GM18505 (cell line): ENCODE measurements around the gene ARL6IP4.
"Not testable (repeated sequence)": the region's sequence is repeated elsewhere in the genome, so short reads cannot be mapped to it uniquely, and the experiment has no call there.

Source experiments
- ATAC-seq: cut with Tn5 transposase; IDR thresholded peaks from one replicate; pipeline ENCODE4 v1.9.1; 2021; ENCODE audit not compliant: unreplicated experiment
- POLR2A ChIP-seq: IDR thresholded peaks from 4 replicates; pipeline ENCODE4 v1.6.1; 2011; ENCODE audit warnings: borderline replicate concordance; ENCODE audit not compliant: insufficient read depth, insufficient read length; ENCODE audit errors: extremely low read depth

The ARL6IP4 gene

GRCh38 chr12:123006977-123007376 is 26.5 kb downstream of the ARL6IP4 start:
- no peak for ATAC-seq
- no peak for TF ChIP-seq POLR2A

- no peak for TF ChIP-seq POLR2A
- ATAC-seq: no peak
Measured at GRCh38 chr12:123010110-123010509, 29.6 kb downstream of the ARL6IP4 start.

- ATAC-seq: no peak
- no peak for TF ChIP-seq POLR2A
Measured at GRCh38 chr12:123010681-123011080, 30.2 kb downstream of the ARL6IP4 start.

GRCh38 chr12:123011701-123012100 is 31.2 kb downstream of the ARL6IP4 start:
- no peak for ATAC-seq
- no peak for TF ChIP-seq POLR2A

GRCh38 chr12:123013185-123014095 is 33.0 kb downstream of the ARL6IP4 start:
- no peak for TF ChIP-seq POLR2A
- ATAC-seq: no peak

DNA sequence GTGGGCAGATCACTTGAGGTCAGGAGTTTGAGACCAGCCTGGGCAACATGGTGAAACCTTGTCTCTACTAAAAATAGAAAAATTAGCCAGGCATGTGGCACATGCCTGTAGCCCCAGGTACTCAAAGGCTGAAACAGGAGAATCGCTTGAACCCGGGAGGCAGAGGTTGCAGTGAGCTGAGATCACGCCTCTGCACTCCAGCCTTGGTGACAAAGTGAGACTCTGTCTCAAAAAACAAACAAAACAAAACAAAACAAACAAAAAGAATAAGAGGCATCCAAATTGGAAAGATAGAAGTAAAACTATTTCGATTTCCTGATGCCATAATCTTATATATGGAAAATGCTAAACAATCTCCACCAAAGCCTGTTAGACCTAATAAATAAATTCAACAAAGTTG is 34.0 kb downstream of the ARL6IP4 start:
- ATAC-seq: not testable (repeated sequence)

DNA sequence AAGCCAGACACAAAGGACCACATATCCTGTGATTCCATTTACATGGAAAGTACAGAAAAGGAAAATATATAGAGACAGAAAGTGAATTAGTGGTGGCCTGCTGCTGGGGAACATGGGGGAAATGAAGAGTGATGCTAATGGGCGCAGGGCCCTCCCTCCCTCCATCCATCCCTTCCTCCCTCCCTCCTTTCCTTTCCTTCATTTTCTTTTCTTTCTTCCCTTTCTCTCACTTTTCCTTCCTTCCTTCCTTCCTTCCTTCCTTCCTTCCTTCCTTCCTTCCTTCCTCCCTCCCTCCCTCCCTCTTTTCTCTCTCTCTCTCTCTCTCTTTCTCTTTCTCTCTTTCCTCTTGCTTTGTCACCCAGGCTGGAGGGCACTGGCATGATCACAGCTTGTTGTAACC is 37.3 kb downstream of the ARL6IP4 start:
- TF ChIP-seq POLR2A: no peak
- ATAC-seq: no peak

- ATAC-seq: no peak
Measured at GRCh38 chr12:123019841-123020138, 39.3 kb downstream of the ARL6IP4 start.

GRCh38 chr12:123021688-123022604 is 41.5 kb downstream of the ARL6IP4 start:
- no peak for ATAC-seq
- no peak for TF ChIP-seq POLR2A

More at GRCh38 chr12:123019841-123020138, 39.3 kb downstream of the ARL6IP4 start:
- TF ChIP-seq POLR2A: no peak

GRCh38 chr12:123022846-123023245 is 42.4 kb downstream of the ARL6IP4 start:
- ATAC-seq: no peak
- no peak for TF ChIP-seq POLR2A

- no peak for ATAC-seq
- no peak for TF ChIP-seq POLR2A
Measured at GRCh38 chr12:123024819-123025391, 44.4 kb downstream of the ARL6IP4 start.

- no peak for ATAC-seq
Measured at GRCh38 chr12:123026094-123026853, 45.8 kb downstream of the ARL6IP4 start.

More at GRCh38 chr12:123026094-123026853, 45.8 kb downstream of the ARL6IP4 start:
- TF ChIP-seq POLR2A: no peak
